Gastroesophageal sphincter (tissue), 4 donors: ENCODE data around the gene ERVW-1. TPM values are rescaled to one million over a fixed set of nuclear protein-coding genes. Genes with fewer than 3 reads are reported as not detected.

Experiments
- ATAC-seq: fragments of 150-250 bp; one replicate; pipeline ENCODE4 v1.9.1; 2016; ENCODE audit warnings: mild to moderate bottlenecking, moderate library complexity
- H3K27ac ChIP-seq, 4 donors: fragments of 200-600 bp; sonication (generic) in 3 of 4; 1 replicate in 3 of 4; 2 replicates in 1 of 4; pipeline ENCODE4 v1.5.1; 2016 to 2019
- H3K27me3 ChIP-seq: fragments of 200-600 bp; sonication (generic); one replicate; pipeline ENCODE4 v1.5.1; 2019
- H3K36me3 ChIP-seq, 2 donors: fragments of 200-600 bp; sonication (generic); one replicate each; pipeline ENCODE4 v1.5.1; 2019; ENCODE audit warnings: control low read depth in 1 of 2
- H3K4me1 ChIP-seq, 3 donors: fragments of 200-600 bp; sonication (generic); 1 replicate in 2 of 3; 2 replicates in 1 of 3; pipeline ENCODE4 v1.5.1; 2016 to 2019; ENCODE audit warnings: control low read depth in 2 of 3
- H3K4me3 ChIP-seq, 2 donors: fragments of 200-600 bp; sonication (generic); one replicate each; pipeline ENCODE4 v1.5.1; 2019; ENCODE audit warnings: mild to moderate bottlenecking in 1 of 2, moderate library complexity in 1 of 2
- H3K9me3 ChIP-seq, 3 donors: fragments of 200-600 bp; sonication (generic); one replicate each; pipeline ENCODE4 v1.5.1; 2017 to 2019; ENCODE audit warnings: control low read depth in 2 of 3
- CTCF ChIP-seq, 4 experiments: fragments of 200-600 bp in 2 of 4; fragments of 450-650 bp in 2 of 4; sonication (generic) in 1 of 4; IDR thresholded peaks; one replicate each; pipeline ENCODE4 v1.5.1; 2017 to 2019; ENCODE audit warnings: antibody characterized with exemption in 4 of 4, mild to moderate bottlenecking in 2 of 4, moderate library complexity in 2 of 4
- EP300 ChIP-seq: sonication (generic); formaldehyde crosslinking; IDR thresholded peaks from one replicate; pipeline ENCODE4 v1.6.1; 2017; ENCODE audit warnings: antibody characterized with exemption, mild to moderate bottlenecking
- POLR2A ChIP-seq, 2 donors: fragments of 450-650 bp; IDR thresholded peaks; one replicate each; pipeline ENCODE4 v1.6.1; 2017; ENCODE audit warnings: antibody characterized with exemption in 2 of 2, mild to moderate bottlenecking in 2 of 2, moderate library complexity in 1 of 2
- POLR2AphosphoS5 ChIP-seq: sonication (generic); formaldehyde crosslinking; IDR thresholded peaks from one replicate; pipeline ENCODE4 v1.6.1; 2017; ENCODE audit warnings: antibody characterized with exemption
- WGBS, 2 donors: methylation state at CpG; one replicate each; pipeline ENCODE4 v1.1.5; 2018; ENCODE audit warnings: low coverage in 1 of 2; 5-methylcytosine and 5-hydroxymethylcytosine counted together
- total RNA-seq, 4 donors: library from RNA; depleted of rRNA; stranded (reverse); fragments of >200 nt; gene quantifications; one replicate each; pipeline ENCODE4 v1.1.0, GENCODE V29; 2016

ERVW-1 gene
- total RNA-seq, 4 donors from 2014 or later, result not detected

GRCh38 chr7:92433019-92433418 lies 44.7 kb downstream of the ERVW-1 start:
- 88 to 97% methylated on average over 8 of the region's 8 CpGs for WGBS, 2 donors
- H3K36me3 ChIP-seq, result no peaks in the 10 kb centered on the region
- TF ChIP-seq POLR2AphosphoS5 (no peak), POLR2A (IDR thresholded peaks at IDR 0.05) (no peak)

DNA sequence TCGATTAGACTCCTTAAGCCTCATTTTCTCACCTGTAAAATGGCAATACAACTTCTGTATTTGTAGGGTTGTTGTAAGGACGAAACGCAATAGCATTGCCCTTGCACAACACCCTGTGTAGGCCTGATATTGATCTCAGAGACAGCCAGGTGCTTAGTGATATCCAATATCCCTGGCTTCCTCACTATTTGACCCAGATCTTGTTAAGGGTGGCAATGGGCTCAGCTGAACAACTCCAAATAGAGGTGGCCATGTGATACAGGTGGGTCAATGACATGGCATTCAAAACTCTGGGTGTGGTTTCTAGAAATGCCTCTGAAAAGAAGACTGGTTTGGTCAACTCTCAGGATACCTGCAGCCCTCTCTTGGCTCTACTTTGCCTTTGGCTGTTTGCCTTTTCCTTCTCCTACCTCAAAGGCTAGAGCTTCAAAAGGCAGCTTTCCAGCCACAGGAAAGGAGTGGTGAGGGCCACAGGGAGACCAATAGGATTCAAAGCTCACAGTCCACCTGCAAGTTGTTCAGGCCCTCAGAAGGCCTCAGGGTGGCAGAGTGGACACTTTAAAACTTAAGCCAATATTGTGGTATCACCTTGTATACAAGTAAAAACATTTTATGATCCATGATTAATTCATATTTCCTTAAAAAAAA lies 45.3 kb downstream of the ERVW-1 start:
- TF ChIP-seq EP300 (no peak), POLR2AphosphoS5 (no peak), CTCF (IDR thresholded peaks at IDR 0.05) (no peak), POLR2A (IDR thresholded peaks at IDR 0.05) (no peak)
- Histone ChIP-seq H3K4me1 (no peaks in the 10 kb centered on the region), H3K27ac (no peak overlapping the region), H3K4me3 (no peak overlapping the region), H3K27me3 (peaks cover 5% of the 10 kb centered on the region), H3K36me3 (no peaks in the 10 kb centered on the region), H3K9me3 (no peaks in the 10 kb centered on the region)
- no peak for ATAC-seq
- 88 to 92% methylated on average over 3 of the region's 3 CpGs for WGBS, 2 donors

More at GRCh38 chr7:92433019-92433418, 44.7 kb downstream of the ERVW-1 start:
- no peaks in the 10 kb centered on the region for H3K4me1 ChIP-seq
- ATAC-seq, result no peak
- H3K27me3 ChIP-seq, result no peaks in the 10 kb centered on the region
- no peaks in the 10 kb centered on the region for H3K9me3 ChIP-seq
- H3K4me3 ChIP-seq, result no peak overlapping the region
- no peak overlapping the region for H3K27ac ChIP-seq

- Histone ChIP-seq H3K27ac (no peak overlapping the region), H3K27me3 (peaks cover 20% of the 10 kb centered on the region), H3K4me3 (no peak overlapping the region), H3K9me3 (no peaks in the 10 kb centered on the region), H3K36me3 (no peaks in the 10 kb centered on the region), H3K4me1 (peaks cover 0 to 19% (median 0%) of the 10 kb centered on the region in 3 donors)
- TF ChIP-seq CTCF (IDR thresholded peaks at IDR 0.05) (no peak), POLR2AphosphoS5 (no peak), EP300 (no peak), POLR2A (IDR thresholded peaks at IDR 0.05) (no peak)
- WGBS, 2 donors, result 83 to 92% methylated on average over 3 of the region's 3 CpGs
- ATAC-seq, result no peak
Observed at GRCh38 chr7:92427193-92427592, 50.6 kb downstream of the ERVW-1 start.

DNA sequence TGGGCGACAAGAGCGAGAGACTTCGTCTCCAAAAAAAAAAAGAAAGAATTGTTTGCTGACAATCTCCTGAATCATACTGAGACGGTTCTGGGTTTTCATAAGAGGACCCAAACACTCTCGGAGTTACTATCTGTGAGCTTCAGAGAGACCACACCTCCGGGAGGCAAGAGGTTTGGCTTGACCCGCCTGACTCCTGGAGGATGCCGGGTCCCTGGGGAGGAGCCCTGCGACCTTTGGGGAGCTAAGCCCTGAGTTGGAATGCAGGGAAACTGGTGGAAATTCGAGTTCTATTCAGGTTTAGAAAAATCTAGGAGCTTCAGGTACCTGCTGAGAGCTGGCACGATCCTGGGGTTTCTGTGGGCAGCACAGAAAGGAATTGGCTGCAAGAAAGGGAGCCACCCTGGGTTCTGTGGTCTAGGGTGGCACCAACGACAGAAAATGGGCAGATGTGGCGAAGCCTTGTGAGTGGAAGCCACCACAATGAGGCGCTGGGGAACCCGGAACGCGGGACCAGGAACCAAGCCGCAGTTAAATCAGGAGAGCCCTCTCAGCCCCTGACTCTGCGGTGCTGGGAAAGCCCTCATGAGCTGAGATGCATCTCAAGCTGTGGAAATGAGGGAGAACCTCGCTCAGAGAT lies 52.3 kb downstream of the ERVW-1 start:
- 33 to 47% methylated on average over 3 to 16 of the region's 20 CpGs for WGBS, 2 donors

DNA sequence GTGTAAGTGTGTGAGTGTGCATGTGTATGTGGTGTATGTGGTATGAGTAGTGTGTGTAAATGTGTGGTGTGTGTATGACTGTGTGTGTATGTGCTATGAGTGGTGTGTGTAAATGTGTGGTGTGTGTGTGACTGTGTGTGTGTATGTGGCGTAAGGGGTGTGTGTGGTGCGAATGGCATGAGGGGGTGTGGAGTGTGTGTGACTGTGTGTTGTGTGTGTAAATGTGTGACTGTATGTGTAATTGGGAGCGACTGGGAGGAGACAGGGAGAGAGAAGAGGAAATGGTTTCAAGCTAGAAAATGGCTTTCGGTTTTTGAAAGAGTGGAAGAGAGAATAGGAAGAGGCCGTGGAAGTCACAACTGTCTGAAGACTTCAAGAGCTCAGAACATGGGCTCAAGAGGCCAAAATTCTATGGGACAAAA lies 54.0 kb downstream of the ERVW-1 start:
- H3K27ac ChIP-seq, result peak overlapping the region in 1 of 4 donors; percentile 35
- no peak for ATAC-seq
- TF ChIP-seq POLR2AphosphoS5, result no peak
- no peak for TF ChIP-seq EP300
- no peak for TF ChIP-seq POLR2A (IDR thresholded peaks at IDR 0.05)
- TF ChIP-seq CTCF (IDR thresholded peaks at IDR 0.05), result no peak
- no peak overlapping the region for H3K4me3 ChIP-seq
- peaks cover 20% of the 10 kb centered on the region for H3K27me3 ChIP-seq
- H3K4me1 ChIP-seq, result peaks cover 0 to 19% (median 0%) of the 10 kb centered on the region in 3 donors
- no peaks in the 10 kb centered on the region for H3K36me3 ChIP-seq
- WGBS, 2 donors, result 71 to 72% methylated on average over 5 of the region's 5 CpGs
- H3K9me3 ChIP-seq, result no peaks in the 10 kb centered on the region

More for the DNA sequence above, 52.3 kb downstream of the ERVW-1 start:
- TF ChIP-seq POLR2AphosphoS5 (no peak), EP300 (no peak), POLR2A (IDR thresholded peaks at IDR 0.05) (no peak), CTCF (IDR thresholded peaks at IDR 0.05) (no peak)
- no peaks in the 10 kb centered on the region for H3K36me3 ChIP-seq
- H3K4me3 ChIP-seq, result no peak overlapping the region
- peaks cover 20% of the 10 kb centered on the region for H3K27me3 ChIP-seq
- H3K27ac ChIP-seq, result no peak overlapping the region
- peaks cover 0 to 19% (median 0%) of the 10 kb centered on the region in 3 donors for H3K4me1 ChIP-seq
- no peaks in the 10 kb centered on the region for H3K9me3 ChIP-seq
- ATAC-seq, result no peak
